ENCODE results near the gene C1orf115. TPM values are rescaled to one million over a fixed set of nuclear protein-coding genes. Genes with fewer than 3 reads are reported as not detected.
"Not testable (repeated sequence)": the region's sequence is repeated elsewhere in the genome, so short reads cannot be mapped to it uniquely, and the experiment has no call there.

C1orf115 gene
- total RNA-seq, 4 donors from 2014 or later: 61.1 to 228 (median 177) TPM

- no peak for DNase-seq
- TF ChIP-seq CTCF (IDR thresholded peaks at IDR 0.05): no peak
- no peak for TF ChIP-seq POLR2A (IDR thresholded peaks at IDR 0.05)
- no peaks in the 10 kb centered on the region for H3K9me3 ChIP-seq
- no peak overlapping the region for H3K27ac ChIP-seq
- H3K4me3 ChIP-seq: no peak overlapping the region
- peaks cover 0 to 20% (median 0%) of the 10 kb centered on the region in 4 donors for H3K4me1 ChIP-seq
- H3K36me3 ChIP-seq: no peaks in the 10 kb centered on the region
- no peaks in the 10 kb centered on the region for H3K27me3 ChIP-seq
Observed at GRCh38 chr1:220730486-220730885, 40.3 kb downstream of the C1orf115 start.

GRCh38 chr1:220732137-220732536 is 42.0 kb downstream of the C1orf115 start:
- Histone ChIP-seq H3K4me3 (no peak overlapping the region), H3K36me3 (no peaks in the 10 kb centered on the region)

GRCh38 chr1:220732621-220733020 is 42.5 kb downstream of the C1orf115 start:
- H3K27ac ChIP-seq: peak overlapping the region in 3 of 4 donors; percentile 12 to 84 (median 12)
- no peaks in the 10 kb centered on the region for H3K27me3 ChIP-seq
- DNase-seq: no peak
- H3K9me3 ChIP-seq: no peaks in the 10 kb centered on the region
- H3K4me3 ChIP-seq: peak overlapping the region in 2 of 4 donors; percentile 15 to 34
- peaks cover 0 to 20% (median 0%) of the 10 kb centered on the region in 4 donors for H3K4me1 ChIP-seq
- H3K36me3 ChIP-seq: no peaks in the 10 kb centered on the region
- TF ChIP-seq POLR2A (IDR thresholded peaks at IDR 0.05) (no peak), CTCF (IDR thresholded peaks at IDR 0.05) (no peak)

More at GRCh38 chr1:220732137-220732536, 42.0 kb downstream of the C1orf115 start:
- Histone ChIP-seq H3K27ac (peak overlapping the region in 3 of 4 donors; percentile 12 to 84 (median 12)), H3K9me3 (no peaks in the 10 kb centered on the region), H3K27me3 (no peaks in the 10 kb centered on the region), H3K4me1 (peaks cover 0 to 20% (median 0%) of the 10 kb centered on the region in 4 donors)
- TF ChIP-seq CTCF (IDR thresholded peaks at IDR 0.05) (no peak), POLR2A (IDR thresholded peaks at IDR 0.05) (no peak)
- no peak for DNase-seq

GRCh38 chr1:220733086-220733601 is 43.0 kb downstream of the C1orf115 start:
- DNase-seq: peak; percentile 52 to 86 (median 78)
- H3K27me3 ChIP-seq: no peaks in the 10 kb centered on the region
- H3K9me3 ChIP-seq: no peaks in the 10 kb centered on the region
- H3K4me1 ChIP-seq: peaks cover 0 to 20% (median 0%) of the 10 kb centered on the region in 4 donors
- H3K4me3 ChIP-seq: peak overlapping the region in 3 of 4 donors; percentile 5 to 34 (median 15)
- H3K36me3 ChIP-seq: no peaks in the 10 kb centered on the region
- peak overlapping the region in 3 of 4 donors; percentile 12 to 84 (median 25) for H3K27ac ChIP-seq
- TF ChIP-seq POLR2A (IDR thresholded peaks at IDR 0.05) (no peak), CTCF (IDR thresholded peaks at IDR 0.05) (peak; percentile 66 to 93 (median 82))

- peak in 1 of 3 donors; percentile 54 for DNase-seq
- Histone ChIP-seq H3K4me1 (peaks cover 0 to 20% (median 0%) of the 10 kb centered on the region in 4 donors), H3K27ac (peak overlapping the region in 2 of 4 donors; percentile 84 to 90), H3K9me3 (no peaks in the 10 kb centered on the region), H3K27me3 (no peaks in the 10 kb centered on the region), H3K4me3 (peak overlapping the region in 2 of 4 donors; percentile 1 to 29), H3K36me3 (no peaks in the 10 kb centered on the region)
- TF ChIP-seq CTCF (IDR thresholded peaks at IDR 0.05) (no peak), POLR2A (IDR thresholded peaks at IDR 0.05) (no peak)
Observed at GRCh38 chr1:220734571-220735326, 44.6 kb downstream of the C1orf115 start.

GRCh38 chr1:220736283-220736682 is 46.1 kb downstream of the C1orf115 start:
- not testable (repeated sequence) for H3K27ac ChIP-seq, H3K36me3 ChIP-seq

More at GRCh38 chr1:220736283-220736682, 46.1 kb downstream of the C1orf115 start:
- not testable (repeated sequence) for H3K9me3 ChIP-seq, DNase-seq, H3K4me3 ChIP-seq, H3K27me3 ChIP-seq
- peaks cover 0 to 20% (median 0%) of the 10 kb centered on the region in 4 donors for H3K4me1 ChIP-seq
